HG03442 (cell line): ENCODE results near the gene CHST11.

Experiments
- ATAC-seq: cut with Tn5 transposase; IDR thresholded peaks from one replicate; pipeline ENCODE4 v1.9.1; 2021; ENCODE audit warnings: mild to moderate bottlenecking, moderate library complexity; ENCODE audit not compliant: unreplicated experiment

CHST11 gene

DNA sequence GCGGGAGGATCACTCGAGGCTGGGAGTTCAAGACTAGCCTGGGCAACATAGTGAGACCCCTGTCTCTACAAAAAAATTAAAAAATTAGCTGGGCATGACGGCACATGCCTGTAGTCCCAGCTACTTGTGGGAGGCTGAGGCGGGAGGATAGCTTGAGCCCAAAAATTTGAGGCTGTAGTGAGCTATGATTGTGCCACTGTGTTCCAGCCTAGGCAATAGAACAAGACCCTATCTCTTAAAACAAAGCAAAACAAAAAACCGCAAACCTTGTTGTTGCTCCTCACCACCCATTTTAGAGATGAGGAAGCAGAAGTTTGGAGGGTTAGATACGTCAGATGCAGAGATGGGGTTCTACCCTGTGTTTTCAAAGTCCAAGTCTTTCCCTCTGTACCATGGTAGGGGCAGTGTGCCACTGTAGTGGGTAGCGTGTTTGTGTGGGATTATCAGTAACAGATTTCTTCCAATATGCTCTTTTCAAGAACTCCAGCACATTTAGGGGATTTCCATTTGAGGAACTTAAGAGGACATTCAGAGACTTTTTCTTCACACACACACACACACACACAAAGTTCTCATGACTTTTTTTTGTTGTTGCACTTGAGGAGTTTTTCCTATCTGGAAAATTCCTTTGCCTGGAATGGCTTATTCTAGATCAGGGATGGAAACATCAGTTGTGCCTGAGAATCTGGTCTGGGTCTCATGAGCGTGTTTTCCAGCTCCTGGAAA, 186.5 kb downstream of the CHST11 start:
- ATAC-seq = peak; percentile 33

DNA sequence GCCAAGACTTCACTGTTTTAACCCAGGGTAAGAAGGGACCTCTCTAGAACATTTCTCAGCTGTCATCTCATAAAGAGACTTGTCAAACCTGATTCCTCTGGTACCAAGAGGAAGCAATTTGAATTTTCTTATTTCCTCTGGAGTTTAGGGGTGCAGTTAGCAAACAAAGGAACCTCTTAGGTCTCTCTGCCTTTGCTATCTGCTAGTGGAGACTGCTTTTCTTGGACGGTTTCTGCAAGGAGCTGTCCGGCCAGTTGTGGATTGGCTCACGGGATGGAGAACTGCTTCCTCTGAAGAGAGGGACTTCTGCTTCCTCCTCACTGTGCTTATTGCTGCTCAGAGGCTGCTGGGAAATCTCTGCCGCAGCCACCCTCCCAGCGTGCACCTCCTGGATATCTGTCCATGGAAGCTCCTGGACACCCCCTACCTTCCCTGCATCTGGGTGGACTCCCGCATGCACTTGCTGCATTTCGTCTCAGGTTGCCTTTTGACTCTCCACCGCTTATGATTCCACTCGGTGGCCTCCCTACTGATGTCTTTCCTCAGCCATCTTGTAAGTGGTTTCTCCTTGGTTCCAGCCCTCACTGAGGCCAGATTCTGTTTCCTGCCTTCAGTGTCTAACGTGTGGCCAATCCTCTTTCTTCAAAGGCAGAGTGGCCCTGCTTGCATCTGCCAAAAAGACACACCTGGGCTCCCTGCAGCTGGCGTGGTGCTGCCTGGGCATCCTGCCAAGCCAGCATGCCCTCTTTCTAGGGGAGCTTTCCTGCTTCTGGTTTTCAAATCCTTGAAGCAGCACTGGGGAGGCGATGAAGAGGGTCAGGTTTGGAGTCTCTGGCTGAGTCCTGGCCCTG, 187.3 kb downstream of the CHST11 start:
- ATAC-seq = no peak

DNA sequence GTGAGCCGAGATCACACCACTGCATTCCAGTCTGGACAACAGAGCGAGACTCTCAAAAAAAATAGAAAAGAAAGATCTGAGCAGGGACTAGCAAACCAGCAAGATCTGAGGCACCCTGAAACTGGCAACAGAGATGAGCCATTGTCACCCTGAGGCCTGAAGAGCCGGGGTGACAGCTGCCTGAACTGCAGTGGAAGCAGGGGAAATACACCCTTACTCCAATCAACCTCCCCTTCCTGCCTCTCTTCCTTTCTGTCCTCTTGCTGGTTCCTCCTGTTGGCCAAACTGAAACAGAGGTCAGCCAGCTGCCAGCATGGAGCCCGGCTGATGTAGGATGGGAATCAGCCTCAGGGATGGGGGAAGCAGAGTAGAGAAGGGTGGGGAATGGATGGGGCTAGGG, 192.0 kb downstream of the CHST11 start:
- ATAC-seq = no peak

DNA sequence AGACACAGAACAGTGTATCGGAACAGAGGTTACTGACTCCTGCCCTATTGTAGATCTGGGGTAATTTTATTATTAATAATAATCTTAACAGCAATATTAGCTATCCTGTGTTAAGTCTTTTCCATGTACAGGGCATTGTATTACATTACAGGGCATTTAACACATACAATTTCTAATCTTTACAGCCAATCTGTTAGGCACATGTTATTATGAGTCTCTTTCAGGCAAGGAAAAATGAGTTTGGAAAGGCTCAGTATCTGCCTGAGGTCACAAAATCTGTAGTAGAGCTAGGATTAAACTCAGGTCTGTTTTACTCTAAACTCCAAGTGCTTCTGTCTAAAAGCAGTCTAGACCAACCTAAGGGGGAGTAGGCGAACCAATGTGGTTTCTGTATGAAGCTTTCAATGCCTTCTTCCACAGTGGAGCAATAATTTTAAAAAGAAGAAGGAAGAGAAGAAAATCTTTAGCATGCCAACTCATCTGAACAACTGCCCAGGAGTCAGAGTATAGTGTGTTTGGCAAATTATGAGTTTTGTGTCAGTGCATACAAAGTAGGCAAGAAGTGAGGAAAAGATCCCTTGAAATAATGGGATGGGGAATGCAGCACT, 192.6 kb downstream of the CHST11 start:
- ATAC-seq = no peak

DNA sequence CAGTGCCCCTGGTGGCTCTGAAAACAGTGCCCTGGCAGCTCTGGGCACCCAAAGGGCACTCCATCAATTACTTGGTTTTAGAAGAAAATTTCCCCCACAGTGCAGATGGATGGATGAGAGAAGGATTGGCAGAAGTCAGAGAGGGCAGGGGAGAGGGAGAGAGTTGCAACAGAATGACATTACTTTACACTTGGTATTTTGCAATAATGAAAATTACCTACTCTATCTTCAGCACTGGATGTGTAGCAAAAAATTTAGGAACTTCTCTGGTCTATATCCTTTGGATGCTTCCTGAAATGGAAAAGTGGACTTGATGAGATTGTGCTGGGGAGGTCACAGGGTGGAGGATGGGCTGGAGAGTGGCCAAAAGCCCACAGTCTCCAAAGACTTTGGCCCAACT, 193.2 kb downstream of the CHST11 start:
- ATAC-seq = no peak

DNA sequence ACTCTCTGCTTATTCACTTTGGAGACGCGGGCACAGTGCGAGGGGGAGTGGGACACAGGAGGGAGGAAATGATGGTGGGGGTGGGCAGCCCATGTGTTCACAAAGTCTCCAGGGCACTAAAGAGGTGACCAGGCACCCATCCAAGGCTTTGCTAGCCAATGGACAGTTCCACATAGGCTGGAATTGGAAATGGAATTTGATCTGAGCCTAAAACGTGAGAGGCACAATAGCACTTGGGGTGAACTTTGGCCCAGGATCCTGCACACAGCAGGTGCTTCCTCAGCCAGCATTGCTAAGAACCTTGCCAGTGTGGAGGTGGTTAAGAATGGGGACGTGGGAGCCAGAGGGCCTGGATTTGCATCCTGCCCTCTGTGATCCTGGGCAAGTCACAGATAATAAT, 193.8 kb downstream of the CHST11 start:
- no peak for ATAC-seq

DNA sequence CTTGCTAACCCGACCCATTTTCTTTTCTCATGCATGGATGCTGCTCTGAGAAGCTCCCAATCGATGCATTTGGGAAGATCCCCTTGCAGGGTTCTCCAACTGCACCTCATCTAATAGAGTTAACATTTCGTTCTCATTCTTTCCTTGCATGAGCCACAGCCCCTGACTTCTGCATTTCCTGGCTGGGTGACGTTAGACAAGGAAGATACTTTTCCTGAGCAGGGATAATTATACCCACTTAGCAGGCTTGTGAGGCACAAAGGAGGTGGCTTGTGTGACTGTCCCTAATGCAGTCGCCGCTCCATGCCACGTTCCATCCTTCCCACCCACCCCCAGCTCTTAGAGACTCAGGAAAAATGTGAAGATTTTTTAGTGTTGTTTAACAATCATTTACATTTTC, 195.1 kb downstream of the CHST11 start:
- ATAC-seq = no peak

DNA sequence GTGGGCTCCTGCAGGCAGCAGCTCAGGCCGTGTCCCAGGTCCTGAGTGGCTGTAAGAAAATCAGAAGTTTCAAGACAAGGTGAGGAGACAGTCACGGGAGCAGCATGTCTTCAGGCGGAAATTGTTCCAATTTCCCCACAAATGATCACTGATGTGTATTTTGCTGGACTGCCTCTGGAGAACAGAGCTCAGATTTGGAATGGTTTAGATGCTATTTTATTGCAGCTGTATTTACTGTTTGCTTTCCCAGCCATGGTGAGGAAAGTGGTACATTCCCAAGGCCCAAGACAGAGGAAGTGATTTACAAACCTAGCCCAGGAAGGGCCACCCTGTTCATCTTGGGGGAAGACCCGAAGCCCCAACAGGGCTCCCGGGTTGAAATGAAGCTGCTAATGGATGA, 195.6 kb downstream of the CHST11 start:
- no peak for ATAC-seq

DNA sequence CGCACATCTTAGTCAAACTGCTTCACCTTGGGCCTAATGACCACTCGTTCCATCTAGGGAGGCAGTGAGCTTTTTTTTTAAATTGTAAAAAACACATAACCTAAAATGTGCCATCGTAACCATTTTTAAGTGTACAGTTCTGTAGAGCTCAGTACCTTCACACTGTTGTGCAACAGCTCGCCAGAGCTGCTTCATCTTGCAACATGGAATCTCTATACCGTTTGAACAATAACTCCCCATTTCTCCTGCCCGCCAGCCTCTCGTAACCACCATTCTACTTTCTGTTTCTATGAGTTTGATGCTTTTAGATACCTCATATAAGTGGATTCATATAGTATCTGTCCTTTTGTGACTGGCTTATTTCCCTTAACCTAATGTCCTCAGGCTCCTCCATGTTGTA, 196.2 kb downstream of the CHST11 start:
- no peak for ATAC-seq

DNA sequence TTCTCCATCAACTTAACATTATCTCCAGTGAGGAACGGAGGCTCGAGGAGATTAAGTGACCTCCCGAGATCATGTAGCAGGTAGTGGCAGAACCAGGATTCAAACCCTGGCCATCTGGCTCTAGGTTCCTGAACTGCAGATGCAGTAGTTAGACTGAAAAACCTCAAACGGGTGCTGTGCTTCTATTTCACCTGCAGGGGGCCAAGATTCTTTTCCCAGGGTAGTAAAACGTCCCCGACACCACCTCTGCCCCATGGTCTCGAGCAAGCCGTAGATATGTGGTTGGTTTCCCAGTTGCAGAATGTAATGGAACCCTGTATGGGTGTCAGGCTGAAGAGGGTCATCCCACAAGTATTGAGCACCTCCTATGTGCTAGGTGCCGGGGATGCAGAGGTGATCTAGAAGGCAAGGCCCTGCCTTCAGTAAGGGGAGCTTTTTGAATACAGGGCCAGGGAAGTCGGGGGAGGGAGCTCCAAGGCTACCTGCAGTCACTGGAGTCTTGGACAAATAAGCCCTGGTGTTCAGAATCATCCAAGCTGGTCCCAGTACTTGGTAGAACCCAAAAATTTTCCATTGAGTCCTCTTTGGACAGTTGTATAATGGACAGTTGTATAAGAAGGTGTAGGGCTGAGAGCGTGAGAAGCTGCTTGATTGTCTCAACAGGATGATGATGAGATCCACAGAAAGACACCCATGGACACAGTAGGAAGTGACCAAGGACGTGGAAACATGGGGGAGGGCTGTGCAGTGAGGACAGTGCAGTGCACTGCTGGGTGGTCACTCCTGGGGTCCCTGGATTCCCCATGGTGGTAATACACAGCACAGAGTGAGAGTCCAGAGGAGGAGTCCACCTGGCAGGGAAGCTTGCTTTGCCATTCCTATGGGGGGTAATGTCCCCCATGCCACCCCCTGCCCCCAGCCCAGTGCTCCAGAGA, 197.2 kb downstream of the CHST11 start:
- ATAC-seq = no peak

DNA sequence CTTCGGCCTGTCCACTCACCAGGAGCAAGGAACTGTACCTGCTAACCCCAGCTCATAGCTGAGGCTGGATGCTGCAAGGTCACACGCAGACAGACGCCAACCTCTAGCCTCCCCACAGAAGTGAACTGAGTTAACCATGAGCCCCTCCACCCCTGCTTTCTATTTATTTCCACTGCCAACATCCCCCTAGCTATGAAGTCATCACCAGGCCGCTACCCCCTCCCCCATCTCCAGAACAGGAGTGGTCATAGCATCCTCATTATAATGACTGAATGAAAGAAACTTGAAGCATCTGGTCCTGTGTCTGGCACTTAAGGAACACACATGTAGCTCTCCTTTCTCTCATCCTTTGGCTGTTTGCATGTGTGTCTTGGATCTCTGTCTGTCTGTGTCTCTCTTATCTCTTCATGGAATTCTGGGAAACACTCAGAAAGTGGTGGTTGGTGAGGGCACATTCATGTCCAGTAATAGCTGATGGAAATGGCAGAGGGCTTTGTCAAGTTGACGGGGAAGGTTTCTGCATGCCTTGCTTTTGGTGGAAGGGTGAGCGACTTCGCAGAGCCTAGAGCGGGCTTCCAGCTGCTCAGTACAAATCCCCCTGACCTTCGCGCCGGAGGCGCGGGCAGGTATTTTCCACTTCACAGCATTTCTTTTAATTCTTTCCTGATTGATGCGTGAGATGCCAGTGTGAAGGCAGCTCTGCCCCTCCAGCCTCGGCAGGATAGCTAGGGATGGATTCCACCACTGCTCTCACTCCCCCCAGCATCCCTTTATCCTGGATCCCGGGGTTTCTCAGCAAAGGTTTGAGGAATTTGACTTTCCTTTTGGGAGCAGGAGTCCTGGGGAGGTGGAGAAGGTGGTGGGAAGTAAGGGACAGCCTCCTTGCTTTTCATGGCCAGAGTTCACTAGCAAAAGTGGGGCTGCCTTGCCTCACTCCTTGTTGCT, 198.2 kb downstream of the CHST11 start:
- ATAC-seq = no peak

DNA sequence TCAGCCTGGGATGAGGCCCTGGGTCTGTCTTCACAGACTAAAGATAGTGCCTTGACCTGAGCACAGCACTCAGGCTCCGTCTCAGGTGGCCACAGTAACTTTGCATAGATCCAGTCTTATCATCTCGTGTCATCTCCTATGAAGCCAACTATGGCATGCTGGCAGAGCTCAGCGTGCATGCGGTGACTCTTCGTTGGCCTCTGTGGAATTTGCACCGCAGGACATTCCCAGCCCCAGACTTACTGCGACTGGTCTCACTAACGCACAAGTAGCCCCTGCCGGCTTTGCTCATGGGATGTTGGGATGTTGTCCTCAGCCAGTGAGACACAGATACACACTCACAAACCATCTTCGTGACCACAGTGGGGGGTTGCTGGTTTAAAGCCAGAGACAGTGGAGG, 199.6 kb downstream of the CHST11 start:
- no peak for ATAC-seq

DNA sequence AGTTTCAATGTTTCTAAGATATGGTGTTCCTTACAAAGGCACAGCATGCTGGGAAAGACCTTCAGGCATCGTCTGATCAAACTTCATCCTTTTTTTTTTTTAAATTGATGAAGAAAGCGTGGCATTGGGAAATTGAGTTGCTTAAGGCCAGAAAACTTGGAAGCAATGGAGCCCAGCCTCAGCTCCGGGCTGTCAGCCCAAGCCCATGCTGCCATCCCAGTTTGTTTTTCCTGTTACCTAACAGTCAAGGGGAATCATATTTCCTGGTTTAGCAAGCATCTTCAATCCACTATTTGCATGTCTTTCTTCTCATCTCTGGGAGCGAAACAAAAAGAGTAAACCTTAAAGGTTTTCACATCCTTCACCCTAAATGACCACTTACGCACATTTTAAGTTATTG, 200.2 kb downstream of the CHST11 start:
- ATAC-seq = no peak

DNA sequence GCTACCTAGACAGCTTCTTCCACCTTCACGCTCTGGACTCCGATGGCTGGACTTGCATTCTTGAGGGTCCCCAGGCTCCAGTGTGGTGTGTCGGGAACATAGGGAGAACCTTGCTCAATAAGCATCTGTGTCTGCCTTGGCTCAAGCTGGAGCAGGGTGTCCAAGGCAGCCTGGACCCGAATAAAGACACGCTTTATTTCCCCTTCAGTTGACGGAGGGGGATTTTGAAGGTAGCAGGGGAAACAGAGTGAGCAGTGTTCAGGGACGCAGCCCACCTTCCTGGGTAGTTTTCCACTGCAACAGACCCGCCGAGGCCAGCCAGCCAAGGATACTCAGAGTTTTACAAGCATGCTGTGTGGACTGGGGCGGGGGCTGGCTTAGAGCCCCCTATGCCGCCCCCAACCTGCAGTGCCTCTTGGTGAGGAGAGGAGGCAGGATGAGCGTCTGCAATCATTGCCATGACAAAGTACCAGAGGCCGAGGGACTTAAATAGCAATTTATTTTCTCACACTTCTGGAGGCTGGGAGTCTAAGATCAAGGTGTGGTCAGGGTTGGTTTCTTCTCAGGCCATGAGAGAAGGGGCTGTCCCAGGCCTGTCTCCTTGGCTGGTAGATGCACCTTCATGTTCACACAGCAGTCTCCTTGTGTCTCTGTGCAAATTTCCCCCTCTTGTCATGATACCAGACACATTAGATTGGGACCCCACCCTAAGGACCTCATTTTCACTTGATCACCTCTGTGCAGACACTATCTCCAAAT, 201.2 kb downstream of the CHST11 start:
- peak; percentile 65 for ATAC-seq

DNA sequence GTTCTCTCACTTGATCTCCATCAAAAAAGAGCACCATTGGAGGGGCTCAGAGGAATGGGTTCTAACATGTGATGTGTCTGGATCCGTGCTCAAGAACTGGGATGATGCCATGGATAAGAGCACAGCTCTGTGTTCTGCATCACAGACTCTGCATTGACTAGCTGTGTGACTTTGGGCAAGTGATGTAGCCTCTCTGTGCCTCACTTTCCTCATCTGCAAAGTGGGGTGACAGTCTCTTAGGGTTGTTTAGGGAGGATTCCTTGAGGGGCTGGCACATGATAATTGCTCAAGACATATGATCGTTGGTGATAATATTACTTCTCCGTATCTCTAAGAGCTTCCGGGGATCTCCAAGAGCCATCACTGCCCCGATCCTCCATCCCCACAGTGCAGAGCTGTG, 202.3 kb downstream of the CHST11 start:
- no peak for ATAC-seq

DNA sequence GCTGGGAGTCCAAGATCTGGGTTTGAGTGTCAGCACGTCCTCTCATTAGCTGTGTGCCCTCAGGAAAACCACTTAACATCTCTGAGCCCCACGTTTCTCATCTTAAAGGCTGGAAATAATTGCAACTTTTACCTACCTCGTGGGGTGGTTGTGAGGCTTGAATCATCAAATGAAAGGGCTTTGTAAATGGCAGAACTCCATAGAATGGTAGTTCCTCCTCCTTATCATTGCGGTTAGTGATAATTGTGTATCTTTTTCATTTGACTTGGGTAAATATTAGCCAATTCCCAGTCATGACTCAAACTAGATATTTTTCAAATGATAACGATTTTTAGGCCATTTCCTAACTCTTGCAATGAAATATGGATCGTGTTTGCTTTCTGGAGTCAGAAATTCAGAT, 205.5 kb downstream of the CHST11 start:
- ATAC-seq = no peak

DNA sequence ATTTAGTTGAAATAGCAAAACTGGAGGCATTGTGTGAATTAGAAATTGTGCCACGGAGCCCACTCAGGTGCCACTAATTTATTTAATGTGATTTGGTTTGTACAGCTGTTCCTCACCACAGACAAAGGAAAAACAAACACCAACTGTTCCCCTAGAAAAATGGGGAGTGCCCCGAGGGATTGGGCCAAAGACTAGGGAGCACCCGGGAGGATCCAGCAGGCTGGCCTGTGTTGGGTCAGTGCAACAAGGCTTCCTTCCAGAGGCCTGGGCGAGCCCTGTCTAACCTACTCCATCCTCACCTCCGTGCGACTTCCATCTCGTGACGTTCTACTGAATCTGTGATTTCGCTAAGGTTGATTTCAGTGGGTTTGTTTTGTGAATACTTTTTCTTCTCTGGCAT, 206.2 kb downstream of the CHST11 start:
- no peak for ATAC-seq

DNA sequence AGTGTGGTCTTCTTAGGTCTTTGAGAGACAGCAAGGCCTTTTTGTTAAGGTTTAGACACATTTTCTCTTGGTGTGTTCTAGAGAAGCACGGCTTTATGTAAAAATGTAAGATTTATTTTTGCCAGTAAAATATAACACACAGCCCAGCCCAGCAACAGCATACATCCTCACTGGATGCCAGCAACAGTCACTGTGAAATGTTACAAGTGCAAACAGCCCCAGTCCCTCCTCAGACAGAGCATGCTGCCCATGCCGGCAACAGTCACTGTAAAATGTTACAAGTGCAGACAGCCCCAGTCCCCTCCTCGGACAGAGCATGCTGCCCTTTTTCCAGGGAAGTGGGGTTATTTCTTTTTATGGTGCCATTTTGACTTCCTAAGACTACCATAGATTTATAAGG, 207.6 kb downstream of the CHST11 start:
- no peak for ATAC-seq

DNA sequence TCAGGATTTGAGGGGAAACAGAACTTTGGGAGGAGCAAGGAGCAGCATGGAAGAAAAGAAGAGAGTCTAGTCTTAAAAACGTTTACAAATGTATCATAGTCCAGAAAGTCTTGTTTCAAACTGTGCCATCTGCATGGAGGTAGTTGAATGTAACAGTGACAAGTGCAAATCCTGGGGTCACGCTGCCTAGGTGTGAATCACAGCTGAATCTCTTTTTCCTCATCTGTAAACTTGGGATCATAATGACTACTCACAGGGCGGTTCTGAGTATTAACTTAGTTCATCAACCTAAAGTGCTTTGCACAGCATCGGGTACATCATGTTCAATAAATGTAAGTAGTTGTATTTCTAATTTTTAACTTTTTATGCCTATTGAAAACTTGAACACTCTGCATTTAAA, 208.5 kb downstream of the CHST11 start:
- no peak for ATAC-seq
